A673 (cell line): ENCODE data around the gene ROR1. TPM values are rescaled to one million over a fixed set of nuclear protein-coding genes. Genes with fewer than 3 reads are reported as not detected.
A peak's percentile ranks its signal among the peaks of the same experiment; 100 is the strongest.

Experiments used
- BruUV-seq: library from RNA; stranded (reverse); fragments of 400-500 nt; replicated peaks from 2 replicates; lab custom pipeline; 2021; lab: Mats Ljungman, UMichigan
- CTCF ChIA-PET: fragments of 300-600 bp; sonication (Branson Sonifier 250); formaldehyde crosslinking; loops from one replicate; lab custom pipeline; 2022; ENCODE audit warnings: antibody characterized with exemption; lab: Charles Lee
- POLR2A ChIA-PET: fragments of 300-600 bp; sonication (Branson Sonifier 250); formaldehyde crosslinking; loops from one replicate; lab custom pipeline; 2022; ENCODE audit warnings: antibody characterized with exemption; ENCODE audit not compliant: low non-redundant PET; lab: Charles Lee
- DNase-seq: peaks from one replicate; pipeline ENCODE4 v3.0.0-alpha.2; 2015; ENCODE audit warnings: low spot score
- H3K27ac ChIP-seq: fragments of 200-600 bp; sonication (generic); 2 replicates; pipeline ENCODE4 v1.5.1; 2016; ENCODE audit warnings: mixed run types, low read depth, mild to moderate bottlenecking, mixed read lengths, antibody characterized with exemption, low read length; ENCODE audit not compliant: poor library complexity, severe bottlenecking
- H3K27me3 ChIP-seq: fragments of 200-600 bp; sonication (generic); replicated peaks from 2 replicates; pipeline ENCODE4 v1.6.1; 2017; ENCODE audit warnings: mixed run types, low read depth, mild to moderate bottlenecking, mixed read lengths, antibody characterized with exemption, low read length; ENCODE audit not compliant: insufficient read depth, poor library complexity
- H3K36me3 ChIP-seq: fragments of 200-600 bp; sonication (generic); 2 replicates; pipeline ENCODE4 v1.6.1; 2016; ENCODE audit warnings: mixed run types, mild to moderate bottlenecking, mixed read lengths, antibody characterized with exemption, low read length; ENCODE audit not compliant: insufficient read depth, poor library complexity, severe bottlenecking
- H3K4me1 ChIP-seq: fragments of 200-600 bp; sonication (generic); 2 replicates; pipeline ENCODE4 v1.6.1; 2017; ENCODE audit warnings: mixed run types, mild to moderate bottlenecking, mixed read lengths, antibody characterized with exemption, low read length; ENCODE audit not compliant: insufficient read depth, poor library complexity, severe bottlenecking
- H3K4me3 ChIP-seq: fragments of 200-600 bp; sonication (generic); 2 replicates; pipeline ENCODE4 v1.5.1; 2016; ENCODE audit warnings: low read depth, mixed run types, mild to moderate bottlenecking, mixed read lengths, low read length; ENCODE audit not compliant: poor library complexity, severe bottlenecking
- H3K9me3 ChIP-seq: fragments of 200-600 bp; sonication (generic); 2 replicates; pipeline ENCODE4 v1.6.1; 2016; ENCODE audit warnings: mixed run types, low read depth, mild to moderate bottlenecking, mixed read lengths, antibody characterized with exemption, low read length; ENCODE audit not compliant: poor library complexity, severe bottlenecking
- EZH2 ChIP-seq: fragments of 200-600 bp; sonication (generic); IDR thresholded peaks from 2 replicates; pipeline ENCODE4 v1.6.1; 2017; ENCODE audit warnings: borderline replicate concordance, low read depth, mild to moderate bottlenecking, mixed read lengths, antibody characterized with exemption, low read length; ENCODE audit not compliant: poor library complexity, severe bottlenecking
- intact Hi-C: fragments of 100-400 bp; cut with micrococcal nuclease; formaldehyde crosslinking; loops from one replicate; pipeline ENCODE4 v1.10.0; 2022; ENCODE audit not compliant: unreplicated experiment
- total RNA-seq: library from RNA; stranded (reverse); gene quantifications from 2 replicates; pipeline ENCODE4 v1.2.3, GENCODE V29; 2021
- TF ChIP-seq, protein P1 (sequence below): fragments of 300-800, 200-600 bp; sonication (generic); conservative IDR thresholded peaks from 2 replicates; pipeline ENCODE4 v1.5.1; 2017; ENCODE audit warnings: low read depth, mild to moderate bottlenecking, antibody characterized with exemption, low read length, moderate library complexity, mixed read lengths

ROR1 gene
- total RNA-seq, 1 experiment from 2014 or later = 7.4 TPM

DNA sequence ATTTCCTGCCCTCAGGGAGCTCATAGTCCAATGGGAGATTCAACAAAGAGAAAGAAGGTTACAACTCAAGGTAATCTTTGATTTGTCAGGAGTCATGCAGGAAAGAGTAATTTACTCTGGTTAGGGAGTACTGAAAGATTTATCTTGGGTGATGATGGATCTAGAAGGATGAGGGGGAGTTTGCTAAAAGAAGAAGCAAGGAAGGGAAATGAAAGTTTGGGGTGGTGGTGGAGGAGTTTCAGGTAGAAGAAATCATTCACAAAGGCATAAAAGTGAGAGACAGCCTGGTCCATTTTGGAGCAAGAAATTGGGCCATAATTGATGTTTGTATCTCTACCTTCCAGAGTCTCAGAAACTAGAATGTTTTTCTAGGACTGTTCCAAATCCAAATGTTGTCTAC is 116.7 kb downstream of the ROR1 start:
- BruUV-seq = no TSS peak
- intact Hi-C loops = no loop called here
- TF ChIP-seq, protein P1, sequence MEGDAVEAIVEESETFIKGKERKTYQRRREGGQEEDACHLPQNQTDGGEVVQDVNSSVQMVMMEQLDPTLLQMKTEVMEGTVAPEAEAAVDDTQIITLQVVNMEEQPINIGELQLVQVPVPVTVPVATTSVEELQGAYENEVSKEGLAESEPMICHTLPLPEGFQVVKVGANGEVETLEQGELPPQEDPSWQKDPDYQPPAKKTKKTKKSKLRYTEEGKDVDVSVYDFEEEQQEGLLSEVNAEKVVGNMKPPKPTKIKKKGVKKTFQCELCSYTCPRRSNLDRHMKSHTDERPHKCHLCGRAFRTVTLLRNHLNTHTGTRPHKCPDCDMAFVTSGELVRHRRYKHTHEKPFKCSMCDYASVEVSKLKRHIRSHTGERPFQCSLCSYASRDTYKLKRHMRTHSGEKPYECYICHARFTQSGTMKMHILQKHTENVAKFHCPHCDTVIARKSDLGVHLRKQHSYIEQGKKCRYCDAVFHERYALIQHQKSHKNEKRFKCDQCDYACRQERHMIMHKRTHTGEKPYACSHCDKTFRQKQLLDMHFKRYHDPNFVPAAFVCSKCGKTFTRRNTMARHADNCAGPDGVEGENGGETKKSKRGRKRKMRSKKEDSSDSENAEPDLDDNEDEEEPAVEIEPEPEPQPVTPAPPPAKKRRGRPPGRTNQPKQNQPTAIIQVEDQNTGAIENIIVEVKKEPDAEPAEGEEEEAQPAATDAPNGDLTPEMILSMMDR = no peak
- no peak for TF ChIP-seq EZH2
- H3K36me3 ChIP-seq = no peaks in the 10 kb centered on the region
- H3K27me3 ChIP-seq = no peaks in the 10 kb centered on the region
- no peak overlapping the region for H3K4me3 ChIP-seq
- no peak overlapping the region for H3K27ac ChIP-seq
- no peaks in the 10 kb centered on the region for H3K9me3 ChIP-seq
- POLR2A ChIA-PET = no interaction called here
- no peak for DNase-seq
- CTCF ChIA-PET = no interaction called here
- peaks cover 9% of the 10 kb centered on the region for H3K4me1 ChIP-seq

DNA sequence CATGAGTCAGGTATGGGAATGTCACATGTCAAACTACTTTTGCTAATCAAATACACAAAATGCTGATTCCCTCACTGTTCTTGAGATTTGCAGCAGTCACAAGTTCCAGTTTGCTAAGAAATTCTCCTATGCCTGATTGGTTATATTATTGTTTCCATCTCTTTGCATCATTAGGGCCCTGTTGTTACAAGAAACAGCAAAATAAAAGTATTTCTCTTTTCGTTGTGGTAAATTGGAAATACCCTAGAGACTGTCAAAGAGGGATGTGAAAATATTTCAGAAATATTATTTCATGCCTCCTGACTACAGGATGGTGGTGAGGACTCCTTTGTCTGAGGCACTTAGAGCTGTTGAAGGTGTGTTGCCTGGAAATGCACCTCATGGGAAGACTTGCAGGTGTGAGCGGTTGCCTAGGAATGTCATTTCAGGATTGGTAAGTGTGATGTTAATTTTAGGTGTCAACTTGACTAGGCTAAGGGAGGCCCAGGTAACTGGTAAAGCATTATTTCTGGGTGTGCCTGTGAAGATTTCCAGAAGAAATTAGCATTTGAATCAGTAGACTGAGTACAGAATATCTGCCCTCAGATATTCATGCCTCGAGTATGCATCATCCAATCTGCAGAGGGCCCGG is 117.4 kb downstream of the ROR1 start:
- Histone ChIP-seq H3K27ac (no peak overlapping the region), H3K27me3 (no peaks in the 10 kb centered on the region), H3K9me3 (no peaks in the 10 kb centered on the region), H3K4me1 (peaks cover 9% of the 10 kb centered on the region), H3K36me3 (no peaks in the 10 kb centered on the region), H3K4me3 (no peak overlapping the region)
- ChIA-PET POLR2A (no interaction called here), CTCF (no interaction called here)
- TF ChIP-seq EZH2 = no peak
- TF ChIP-seq, protein P1 = no peak
- no TSS peak for BruUV-seq
- DNase-seq = no peak
- intact Hi-C loops = no loop called here

DNA sequence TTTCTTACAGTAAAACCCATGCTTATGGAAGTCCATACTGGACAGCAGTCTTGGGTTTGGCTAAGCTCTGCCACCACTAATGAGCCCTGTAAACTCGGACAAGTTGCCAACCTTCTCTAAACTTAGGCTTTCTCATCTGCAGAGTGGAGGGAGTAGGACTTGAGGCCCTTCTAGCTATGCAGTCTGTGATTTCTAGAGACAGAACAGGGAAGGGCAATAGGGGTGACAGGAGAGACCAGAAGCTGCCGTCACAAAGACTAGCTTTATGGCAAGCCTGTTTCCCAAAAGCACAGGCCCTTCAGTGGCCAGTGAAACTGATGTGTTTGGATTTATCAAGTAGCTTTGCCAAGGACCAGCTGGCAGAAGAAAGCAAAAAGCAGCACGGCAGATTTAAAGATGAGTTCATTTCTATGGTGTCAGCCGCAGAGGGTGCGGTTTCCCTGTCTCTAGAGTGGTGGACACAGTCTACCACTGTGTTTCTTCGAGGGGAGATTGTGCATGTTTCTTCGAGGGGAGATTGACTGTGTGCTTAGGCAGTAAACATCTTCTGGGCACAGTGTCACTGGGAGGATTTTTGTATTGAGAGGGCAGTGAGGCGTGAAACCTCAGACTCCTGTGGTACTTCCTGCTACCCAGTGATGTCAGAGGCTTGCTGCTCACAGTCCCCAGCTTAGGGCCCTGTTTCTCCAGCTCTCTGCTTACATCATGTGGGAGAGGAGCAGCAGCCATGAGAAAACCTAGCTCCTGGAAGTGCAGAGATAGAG is 119.0 kb downstream of the ROR1 start:
- Histone ChIP-seq H3K4me3 (no peak overlapping the region), H3K9me3 (no peaks in the 10 kb centered on the region), H3K4me1 (peaks cover 9% of the 10 kb centered on the region), H3K27ac (no peak overlapping the region), H3K36me3 (no peaks in the 10 kb centered on the region), H3K27me3 (no peaks in the 10 kb centered on the region)
- ChIA-PET CTCF (interaction anchor here (0.9 kb wide), 1 partner anchor 201 kb away, joined by 3 read pairs; no protein-coding TSS in a partner anchor), POLR2A (no interaction called here)
- TF ChIP-seq EZH2 = no peak
- TF ChIP-seq, protein P1 = no peak
- intact Hi-C loops = no loop called here
- BruUV-seq = no TSS peak
- DNase-seq = peak; percentile 76
